NCI-H524 treated with DMSO at 0.1 percent for 48 hours (cell line): Measurements from ENCODE around the gene FAM241B.

Experiments used
- DNase-seq: peaks from one replicate; lab custom pipeline; 2025; lab: John Stamatoyannopoulos, UW

Gene FAM241B

DNA sequence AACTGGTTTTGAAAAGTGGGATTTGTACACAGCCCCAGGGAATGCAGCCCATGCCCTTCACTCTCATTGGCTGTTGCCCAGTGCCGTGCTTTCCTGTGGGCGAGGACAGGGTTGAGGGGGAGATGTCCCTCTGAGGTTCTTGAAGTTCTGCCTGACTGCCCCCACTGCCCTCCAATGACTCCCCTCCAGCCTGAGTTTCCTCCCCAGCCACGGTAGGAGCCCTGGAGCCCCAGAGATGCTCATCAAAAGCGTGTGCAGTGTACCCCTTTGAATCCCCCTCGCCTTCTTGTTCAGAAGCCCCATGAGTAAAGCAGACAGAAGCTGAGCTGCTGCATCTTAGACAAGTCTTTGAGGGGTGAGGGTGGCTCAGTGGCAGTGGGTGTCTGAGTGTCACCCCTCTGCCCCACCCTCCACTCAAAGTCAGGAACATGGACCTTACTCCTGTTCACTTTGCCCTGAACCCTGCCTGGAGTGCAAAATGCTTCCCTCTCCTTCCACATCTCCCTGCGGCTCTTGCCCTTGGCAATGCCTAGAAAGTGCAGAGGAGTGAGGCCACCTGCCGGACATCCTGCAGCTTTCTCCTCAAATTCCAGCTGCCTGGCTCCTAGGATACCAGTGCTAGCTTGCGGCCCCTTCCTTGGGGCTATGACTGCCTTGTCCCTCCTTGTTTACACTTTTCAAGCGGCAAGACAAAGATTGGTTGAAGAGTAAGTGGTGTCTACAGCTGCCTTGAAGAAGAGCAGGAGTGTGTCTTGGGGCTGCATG lies 19.9 kb downstream of the FAM241B start:
- DNase-seq = no peak

DNA sequence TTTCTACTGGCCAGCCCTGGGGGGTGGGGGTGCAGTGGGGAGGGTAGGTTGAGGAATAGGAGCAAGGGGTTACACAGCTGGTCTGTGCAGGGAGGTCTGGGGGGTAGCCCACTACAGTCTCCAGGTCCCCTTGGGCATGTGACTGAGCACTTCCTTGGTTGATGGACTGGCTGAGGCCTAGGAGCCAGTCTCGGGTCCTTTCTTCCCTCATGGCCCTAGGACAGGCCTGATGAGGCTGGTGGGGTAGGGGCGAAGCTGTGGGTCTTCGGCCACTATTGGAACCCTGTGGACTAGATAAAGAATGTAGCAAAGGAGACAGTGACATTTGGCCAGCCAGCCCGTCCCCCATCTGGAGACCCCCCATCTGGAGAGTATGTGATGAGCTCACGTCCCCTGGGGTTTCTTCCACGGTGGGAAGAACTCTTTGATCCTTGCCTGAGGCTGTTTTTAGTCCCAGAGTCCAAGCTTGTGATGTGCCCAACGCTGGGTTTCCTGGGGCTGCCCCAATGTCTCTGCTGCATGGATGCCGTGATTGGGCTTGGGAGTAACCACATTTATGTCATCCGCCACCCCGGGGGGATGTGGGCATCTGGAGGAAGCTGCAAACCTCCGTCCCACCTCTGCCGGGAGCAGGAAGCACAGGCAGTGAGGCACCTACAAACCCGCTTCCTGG lies 20.7 kb downstream of the FAM241B start:
- DNase-seq = no peak

DNA sequence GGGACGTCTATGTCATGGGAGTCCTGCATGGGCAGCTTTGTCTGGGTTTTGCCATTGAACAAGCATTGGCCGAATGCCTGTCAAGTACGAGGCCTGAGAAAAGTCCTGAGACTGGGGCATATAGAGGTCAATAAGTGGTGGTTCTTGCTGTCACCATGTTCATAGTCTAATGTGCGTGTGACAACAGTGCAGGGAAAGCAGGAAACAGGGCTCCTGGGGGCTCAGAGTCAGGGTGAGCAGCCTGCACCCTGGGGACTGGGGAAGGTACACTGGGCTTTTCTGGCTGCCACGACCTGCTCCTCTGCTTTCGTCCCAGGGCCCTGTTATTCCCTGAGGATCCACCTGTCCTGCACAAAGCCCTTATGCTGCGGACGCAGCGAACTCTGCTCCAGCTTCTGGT lies 21.3 kb downstream of the FAM241B start:
- no peak for DNase-seq

DNA sequence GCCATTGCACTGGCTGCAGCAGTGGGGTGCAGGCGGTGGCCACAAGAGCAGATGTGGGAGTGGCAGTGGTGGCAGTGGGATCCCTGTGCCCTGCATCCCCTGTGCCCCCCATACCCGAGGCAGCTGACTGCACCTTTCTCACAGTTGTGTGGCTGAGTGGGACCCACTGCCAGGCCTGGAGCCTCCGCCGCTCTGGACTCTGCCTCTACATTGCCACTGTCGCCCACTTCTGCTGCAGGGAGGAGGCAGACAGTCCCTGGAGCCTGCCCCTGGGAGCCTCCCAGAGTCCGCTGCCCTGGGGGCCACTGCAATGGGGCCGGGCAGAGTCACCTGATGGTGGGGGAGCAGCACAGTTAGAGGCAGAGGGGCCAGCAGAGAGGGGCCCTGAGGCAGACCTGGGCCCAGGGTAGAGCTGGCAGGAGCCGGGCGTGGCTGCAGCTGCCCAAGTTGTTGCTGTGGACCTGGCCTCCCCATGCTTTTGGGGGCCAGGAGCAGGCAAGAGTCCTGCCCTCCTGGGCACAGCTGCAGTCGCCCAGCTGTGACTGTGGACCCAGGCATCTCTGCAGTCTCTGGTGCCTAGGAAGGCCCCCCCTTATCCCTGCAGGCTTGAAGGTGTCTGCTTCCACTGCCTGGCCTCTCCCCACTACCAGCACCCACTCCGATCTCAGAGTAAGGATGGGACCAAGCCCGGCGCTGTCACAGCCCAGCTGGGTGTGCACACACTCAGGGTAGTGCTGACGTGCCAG lies 22.2 kb downstream of the FAM241B start:
- no peak for DNase-seq

DNA sequence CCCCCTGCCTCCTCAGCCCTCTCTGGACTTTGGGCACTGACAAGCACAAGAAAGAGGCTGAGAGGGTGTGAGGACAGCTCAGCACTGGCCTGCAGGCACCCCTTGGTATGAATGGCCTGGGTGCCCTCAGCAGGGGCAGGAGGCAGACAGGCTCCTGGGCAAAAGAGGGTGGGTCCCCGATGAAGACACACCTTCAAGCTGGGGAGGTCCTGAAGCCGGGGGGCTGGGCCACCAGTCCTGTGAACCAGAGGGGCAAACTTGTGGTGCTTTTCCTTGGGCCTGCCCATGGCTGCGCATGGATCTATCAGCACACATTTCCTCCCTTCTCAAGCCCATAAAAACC lies 22.8 kb downstream of the FAM241B start:
- DNase-seq = no peak

DNA sequence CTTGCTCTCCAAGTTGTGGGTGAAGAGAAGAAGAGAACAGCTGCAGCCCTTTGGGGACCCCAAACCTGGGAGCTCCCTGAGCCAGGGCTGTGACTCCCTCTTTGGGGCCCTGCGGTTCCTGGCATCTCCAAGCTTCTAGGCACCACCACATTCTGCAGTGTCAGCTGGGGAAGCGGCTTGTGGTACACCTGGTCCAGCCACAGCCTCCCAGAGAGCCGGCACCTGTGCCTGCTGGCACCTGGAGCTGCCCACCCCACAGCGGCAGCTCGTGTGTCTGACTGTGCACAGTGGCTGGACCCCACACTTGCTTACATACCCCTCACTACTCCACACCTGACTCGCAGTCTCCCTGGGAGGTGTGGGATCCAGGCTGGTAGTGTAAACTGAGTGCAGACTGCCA lies 23.5 kb downstream of the FAM241B start:
- no peak for DNase-seq

DNA sequence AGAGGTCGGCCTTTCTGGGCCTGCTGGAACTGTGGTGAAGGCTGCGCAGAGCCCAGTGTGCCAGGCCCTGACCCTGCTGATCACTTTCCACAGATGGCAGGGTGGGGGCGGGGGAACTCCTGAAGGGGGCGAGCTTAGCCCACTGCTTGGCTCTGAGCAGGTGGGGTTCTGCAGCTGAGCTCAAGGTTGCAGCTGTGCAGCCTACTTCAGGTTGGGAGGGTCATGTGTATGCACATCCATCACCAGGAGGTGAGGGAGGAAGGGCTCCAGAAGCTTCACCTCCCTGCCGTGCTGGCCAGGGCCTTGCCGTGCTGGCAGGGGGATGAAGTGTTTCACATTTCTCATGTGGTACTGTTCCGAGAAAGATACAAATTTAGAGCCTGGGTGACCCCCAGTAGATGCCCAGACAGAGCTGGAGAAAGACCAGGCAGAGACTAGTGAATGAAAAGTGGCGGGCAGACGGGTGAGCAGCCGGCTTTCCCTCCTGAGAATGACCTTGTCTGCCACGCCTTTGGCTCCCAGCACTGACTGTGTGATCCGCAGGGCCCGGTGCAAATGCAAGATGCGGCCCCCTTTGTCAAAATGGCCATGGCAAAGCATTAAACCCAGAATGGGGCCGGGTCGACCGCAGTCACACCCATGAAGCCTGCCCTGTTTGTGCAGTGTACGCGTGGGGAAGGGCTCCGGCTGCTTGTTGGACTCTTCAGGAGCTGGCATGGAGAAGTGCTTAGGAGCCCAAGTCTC lies 25.2 kb downstream of the FAM241B start:
- DNase-seq = no peak

DNA sequence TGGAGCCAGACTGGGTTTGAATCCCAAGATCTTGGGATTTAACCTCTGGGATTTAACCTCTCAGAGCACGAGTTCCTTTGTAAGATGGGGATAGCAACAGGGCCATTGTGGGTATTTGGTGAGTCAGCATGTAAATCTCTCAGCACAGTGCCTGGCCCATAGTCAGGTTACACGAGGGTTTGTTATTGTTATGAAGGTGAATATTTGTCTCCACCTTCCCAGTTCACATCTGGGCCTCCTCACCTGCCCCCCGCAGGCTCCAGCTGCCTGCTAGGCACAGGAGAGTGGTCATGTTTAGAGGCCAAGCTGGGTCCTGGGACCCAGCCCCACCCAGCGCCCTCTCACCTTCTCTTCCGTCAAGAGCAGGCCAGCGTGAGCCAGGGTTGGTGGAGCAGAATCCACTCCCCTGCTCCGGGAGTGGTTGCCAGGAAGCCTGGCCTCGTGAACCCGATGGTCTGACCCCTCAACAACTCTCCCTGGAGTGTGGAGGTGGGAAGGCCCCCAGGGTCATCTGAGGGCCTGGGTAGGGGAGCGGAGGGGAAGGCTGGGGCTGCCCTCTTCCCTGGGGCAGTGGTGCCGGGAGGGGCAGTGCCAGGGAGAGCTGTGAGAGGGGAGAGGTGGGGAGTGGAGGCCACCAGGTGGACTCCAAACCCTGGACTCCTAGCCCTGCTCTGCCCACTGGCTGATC lies 26.0 kb downstream of the FAM241B start:
- DNase-seq = no peak

DNA sequence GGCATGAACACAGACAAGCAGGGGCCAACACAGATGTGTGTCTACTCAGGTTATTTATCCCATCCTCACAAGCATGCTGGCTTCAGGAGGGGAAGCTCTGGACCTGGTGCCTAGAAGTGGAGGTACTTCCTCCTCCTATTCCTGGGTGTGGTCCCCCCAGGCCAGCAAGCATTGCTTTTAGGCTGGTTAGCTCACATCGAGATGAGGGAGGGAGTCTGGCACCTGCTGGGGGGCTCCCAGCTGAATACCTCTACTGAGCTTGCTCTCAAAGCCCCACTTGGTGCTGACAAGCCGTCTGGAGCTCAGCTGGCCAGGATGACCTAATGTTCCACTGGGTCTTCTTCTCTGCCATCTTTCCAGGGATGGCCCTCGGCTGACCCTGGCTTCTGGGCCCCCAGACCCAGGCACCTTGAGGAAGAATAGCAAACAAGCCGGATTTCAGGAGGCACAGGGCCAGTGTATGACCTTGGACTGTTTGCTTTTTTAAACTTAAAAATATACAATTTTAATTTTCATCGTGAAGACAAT lies 26.8 kb downstream of the FAM241B start:
- DNase-seq = no peak

DNA sequence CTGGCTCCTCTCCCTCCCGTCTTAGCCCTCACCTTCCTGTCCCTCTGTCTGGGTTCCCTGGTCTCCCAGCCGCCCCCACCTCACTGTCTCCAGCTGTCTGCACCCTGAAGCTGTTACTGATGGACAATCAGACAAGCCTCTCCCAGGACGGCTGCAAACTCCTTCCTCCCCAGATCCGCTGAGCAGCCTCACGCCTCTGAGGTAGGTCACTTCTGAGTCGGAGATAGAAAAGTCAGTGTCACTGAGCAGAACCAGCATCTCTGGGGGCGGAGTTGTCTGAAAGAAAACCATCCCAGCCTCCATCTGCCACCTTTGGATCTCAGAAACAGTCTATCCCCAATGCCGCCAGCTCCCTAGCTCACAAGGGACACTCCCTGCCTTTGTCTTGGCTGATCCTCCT lies 27.4 kb downstream of the FAM241B start:
- DNase-seq = no peak

DNA sequence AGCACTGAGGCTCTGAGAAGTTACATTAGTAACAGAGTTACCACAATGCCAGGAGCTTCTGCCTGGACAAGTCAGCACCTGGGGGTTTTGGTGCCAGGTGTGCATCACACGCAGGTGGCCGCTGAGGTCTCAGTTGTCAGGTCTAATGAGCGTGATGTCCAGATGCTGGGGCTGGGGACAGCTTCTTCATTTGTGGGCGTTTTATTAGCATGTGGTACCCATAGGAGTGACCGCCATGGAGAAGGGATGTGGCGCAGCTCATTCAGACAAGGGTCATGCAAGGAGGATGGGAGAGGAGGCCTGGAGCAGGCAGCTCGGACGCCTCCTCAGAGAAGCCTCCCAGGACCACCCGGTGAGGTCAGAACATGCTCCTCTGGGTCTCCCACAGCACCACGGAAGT lies 27.8 kb downstream of the FAM241B start:
- no peak for DNase-seq

DNA sequence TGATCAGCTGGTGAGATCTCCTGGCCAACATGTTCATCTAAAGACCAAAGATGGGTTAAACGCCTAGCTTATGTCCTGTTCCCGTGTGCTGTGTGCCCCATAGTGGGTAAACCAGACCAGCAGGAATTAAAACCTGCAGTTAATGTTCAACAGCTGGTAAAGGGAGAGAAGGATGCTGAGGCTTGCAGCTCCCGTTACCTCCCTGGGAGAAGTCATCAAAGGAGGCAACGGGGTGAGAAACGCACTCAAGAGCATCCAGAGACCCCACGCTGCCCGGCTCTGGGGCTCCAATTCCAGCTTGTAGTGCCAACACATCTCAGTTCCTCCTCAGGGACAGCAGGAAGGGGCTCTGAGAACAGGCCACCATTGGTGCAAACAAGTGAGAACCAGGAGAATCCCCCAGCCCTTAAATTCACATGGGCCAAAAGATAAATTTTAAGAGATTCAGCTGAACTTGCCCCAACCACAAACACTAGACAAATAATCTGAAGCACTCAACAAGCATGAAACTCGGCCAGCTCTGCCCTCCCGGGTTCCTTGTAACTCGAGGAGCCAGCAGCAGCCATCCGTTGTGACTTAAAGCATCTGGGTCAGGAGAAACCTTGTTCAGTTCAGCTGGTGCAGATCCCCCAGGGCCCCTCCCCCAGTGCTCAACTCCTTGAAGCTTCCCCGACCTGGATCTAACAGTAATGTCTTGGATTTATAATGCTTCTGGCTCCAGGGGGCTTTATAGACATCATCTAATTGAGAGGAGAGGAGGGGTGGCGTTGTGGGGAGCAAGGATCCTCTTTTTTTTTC lies 29.4 kb downstream of the FAM241B start:
- no peak for DNase-seq

DNA sequence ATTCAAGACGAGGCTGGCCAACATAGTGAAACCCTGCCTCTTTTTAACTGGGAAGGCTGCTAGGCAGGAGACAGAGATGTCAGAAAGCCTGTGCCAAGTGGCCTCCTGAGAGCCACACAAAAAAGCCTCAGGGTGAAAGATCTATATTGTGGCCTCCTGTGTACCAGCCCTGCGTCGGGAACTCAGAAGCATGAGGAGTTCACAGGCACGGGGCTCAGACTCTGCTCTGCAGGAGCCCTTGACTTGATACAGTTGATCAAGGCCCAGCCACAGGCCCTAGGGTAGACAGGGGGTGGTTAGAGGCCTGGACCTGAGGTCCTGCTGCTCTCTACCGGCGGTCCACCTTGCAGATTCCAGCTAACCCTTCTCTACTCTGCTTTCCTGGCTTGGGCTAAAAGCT lies 30.2 kb downstream of the FAM241B start:
- DNase-seq = no peak

DNA sequence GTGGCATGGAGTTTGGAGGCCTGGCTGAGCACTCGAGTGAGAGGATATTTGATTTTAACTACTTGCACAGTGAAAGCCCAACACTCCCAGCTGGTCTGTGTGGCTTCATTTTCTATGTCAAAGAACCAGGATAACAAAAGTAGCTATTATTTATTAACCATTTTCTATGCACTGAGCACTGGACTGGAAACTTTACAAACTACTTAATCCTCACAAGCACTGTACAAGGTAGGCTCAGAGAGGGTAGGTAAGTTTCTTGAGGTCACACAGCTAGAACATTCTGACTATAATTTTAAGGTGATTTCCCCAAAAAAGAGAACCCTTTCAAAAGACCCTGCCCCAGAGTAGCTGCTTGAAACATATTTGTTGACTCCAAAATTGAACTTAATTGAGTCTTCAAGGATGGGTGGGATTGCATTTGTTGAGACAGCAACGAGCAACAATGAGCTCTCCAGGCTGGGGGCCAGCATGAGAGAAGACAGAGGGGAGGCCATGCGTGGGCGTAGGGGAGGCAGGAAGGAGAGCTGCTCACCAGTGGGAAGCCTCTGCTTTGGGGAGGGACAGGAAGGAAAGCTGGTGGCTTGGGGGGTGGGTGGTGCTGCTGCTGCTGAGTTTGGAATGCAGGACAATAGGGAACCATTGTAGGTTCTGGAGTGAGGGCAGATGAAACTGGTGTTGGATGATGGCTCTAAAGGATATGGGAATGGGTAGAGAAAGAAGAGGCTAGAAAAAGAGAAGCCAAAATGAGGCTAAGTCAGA lies 31.5 kb downstream of the FAM241B start:
- no peak for DNase-seq

DNA sequence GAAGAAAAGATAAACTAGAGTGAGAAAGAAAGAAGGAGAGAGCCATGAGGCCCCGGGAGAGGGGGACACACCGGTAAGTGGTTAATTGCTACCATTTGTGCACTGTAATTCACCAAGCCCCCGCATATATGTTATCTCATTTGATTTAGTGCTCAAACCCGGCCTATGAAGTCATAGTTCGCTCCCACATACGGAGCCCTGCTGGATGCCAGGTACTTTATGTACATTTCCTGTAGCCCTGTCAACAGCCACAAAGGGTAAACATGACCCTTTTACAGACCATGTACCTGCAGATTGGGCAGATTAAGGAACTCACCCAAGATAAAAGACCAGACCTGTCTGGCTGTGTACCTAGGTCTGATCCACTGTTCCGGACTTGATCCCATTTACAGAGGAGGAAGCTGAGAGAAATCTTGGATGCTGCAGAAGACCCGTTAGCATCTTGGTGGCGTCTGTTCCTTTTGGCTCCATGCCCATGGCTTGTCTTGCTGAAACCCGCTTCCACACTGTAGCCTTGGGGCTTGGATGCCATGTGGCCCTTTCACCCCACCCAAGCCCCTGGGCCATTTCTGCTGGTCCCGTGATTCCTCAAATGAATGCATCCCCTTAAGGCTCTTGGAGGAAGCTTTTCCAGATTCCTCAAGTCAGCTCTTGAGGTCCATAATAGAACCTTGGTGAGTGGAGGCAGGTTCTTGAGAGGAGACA lies 32.3 kb downstream of the FAM241B start:
- no peak for DNase-seq

DNA sequence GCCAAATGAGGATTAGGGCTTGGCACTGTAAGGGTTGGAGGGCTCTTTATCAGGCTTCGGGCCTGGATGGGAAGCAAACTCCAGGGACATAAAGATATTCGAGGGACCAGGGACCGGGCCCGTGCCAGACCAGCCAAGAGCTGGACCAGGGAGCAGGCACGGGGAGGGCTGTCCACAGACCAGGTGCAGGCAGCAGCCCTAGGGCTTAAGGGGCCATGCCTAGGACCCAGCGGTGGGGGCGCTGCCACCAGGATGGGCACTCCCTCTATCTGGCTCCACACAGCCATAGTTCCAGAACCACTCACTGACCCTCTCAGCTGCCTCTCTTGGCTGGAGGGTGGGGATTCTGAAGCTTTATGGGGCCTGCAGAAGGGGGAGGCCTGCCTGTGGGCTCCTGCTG lies 32.9 kb downstream of the FAM241B start:
- DNase-seq = no peak

DNA sequence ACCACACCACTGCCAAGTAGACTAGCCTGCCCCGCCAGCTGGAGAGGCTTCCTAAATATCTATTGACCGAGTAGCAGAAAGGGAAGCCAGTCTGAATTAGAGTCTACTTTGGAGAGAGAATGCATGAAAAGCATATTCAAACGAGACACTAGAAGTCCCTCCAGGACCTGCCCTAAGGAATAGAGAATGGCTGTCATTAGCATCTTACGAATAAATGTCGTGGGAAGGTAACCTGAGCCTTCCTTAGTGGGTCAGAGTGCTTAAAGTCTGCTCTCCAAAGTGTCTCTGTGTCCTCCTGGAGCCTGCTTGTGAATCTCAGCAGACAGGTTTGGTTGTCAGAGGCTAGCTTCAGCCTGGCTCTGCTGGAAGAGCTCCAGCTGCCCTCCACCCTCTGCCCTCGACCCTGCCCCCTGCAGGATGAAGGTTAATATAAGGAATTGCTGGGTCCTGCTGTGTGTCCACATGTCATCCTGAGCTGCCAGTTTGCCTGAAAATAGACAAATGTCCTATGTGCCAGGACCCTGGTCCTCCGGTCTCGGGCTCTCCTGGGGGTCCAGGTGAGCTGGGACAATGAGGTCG lies 33.4 kb downstream of the FAM241B start:
- DNase-seq = no peak

DNA sequence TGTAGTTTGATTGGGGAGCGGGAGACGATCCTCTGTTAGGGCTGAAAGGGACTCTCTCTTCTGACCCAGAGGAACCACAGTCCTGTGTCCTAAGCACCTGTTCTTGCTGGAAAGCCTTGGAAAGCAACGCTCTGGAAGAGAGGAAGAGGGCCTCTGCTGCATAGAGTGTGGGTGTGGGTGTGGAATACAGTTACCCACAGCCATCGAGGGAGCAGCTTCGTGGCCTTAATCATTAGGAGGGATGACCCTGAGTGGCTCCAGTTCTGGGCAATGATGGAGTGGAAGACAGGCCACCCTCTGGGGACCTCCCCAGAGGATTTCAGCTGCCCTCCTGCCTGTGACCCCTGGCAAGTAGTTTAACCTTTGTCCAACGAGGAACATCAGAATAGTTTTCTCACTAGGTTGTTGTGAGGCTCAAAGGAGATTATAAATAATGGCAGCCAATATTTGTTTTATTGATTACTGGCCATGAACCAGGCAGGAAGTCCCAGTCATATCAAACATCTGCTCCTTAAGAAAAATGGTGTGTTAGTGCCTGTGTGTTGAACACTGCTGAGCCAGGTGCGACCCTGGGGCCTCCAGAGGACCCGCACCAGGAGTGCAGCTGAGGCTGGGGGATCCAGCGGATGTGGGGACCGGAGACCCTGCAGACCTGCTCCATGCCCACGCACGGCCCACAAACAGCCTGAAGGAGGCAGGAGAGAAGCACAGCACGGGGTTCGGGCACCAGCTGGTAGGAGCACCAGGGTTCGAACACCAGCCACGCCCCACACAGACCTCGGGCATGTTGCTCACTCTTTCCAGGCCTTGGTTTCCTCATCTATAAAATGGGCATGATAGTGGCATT lies 35.6 kb downstream of the FAM241B start:
- no peak for DNase-seq
